ENCODE results near the gene VAMP1. TPM values are rescaled to one million over a fixed set of nuclear protein-coding genes. Genes with fewer than 3 reads are reported as not detected.

VAMP1 gene
- total and polyA plus RNA-seq, 9 of the 15 experiments (the other 6 are each of a cell fraction or from before 2014, with no cell fraction given), result 0.76 to 13.2 (median 4.2) TPM

GRCh38 chr12:6430124-6430989 lies 40.1 kb downstream of the VAMP1 start (continued):
- TF ChIP-seq MNT (conservative IDR thresholded peaks at IDR 0.05) (peak; percentile 64 to 78), ZBTB2 (IDR thresholded peaks at IDR 0.05) (0 out of 2 replicates have a peak, but pooled peaks have one; percentile 20), NFRKB (IDR thresholded peaks at IDR 0.05; ENCODE audit: low read depth) (0 out of 2 replicates have a peak, but pooled peaks have one; percentile 27), FOXP4 (CRISPR knock-in tag; IDR thresholded peaks at IDR 0.05; ENCODE audit: borderline replicate concordance) (no peak), E2F8 (IDR thresholded peaks at IDR 0.05; ENCODE audit: low read depth, partially characterized antibody) (no peak), HOMEZ (CRISPR knock-in tag; IDR thresholded peaks at IDR 0.05) (no peak), NFE2L1 (tag; IDR thresholded peaks at IDR 0.05; ENCODE audit: borderline replicate concordance, low read depth) (peak; percentile 87), CTCF (IDR thresholded peaks at IDR 0.05 in 2 of 3, conservative IDR thresholded peaks at IDR 0.05 in 1 of 3; ENCODE audit: insufficient read depth in 2 of 3, low read depth in 1 of 3, low read length in 3 of 3) (no peak), BHLHE40 (IDR thresholded peaks at IDR 0.05; ENCODE audit: low read length) (peak; percentile 70), MYC (IDR thresholded peaks at IDR 0.05; ENCODE audit: low read depth, low read length) (peak; percentile 52; the same call in 1 of the 2 replicates), MYC (CRISPR knock-in tag; IDR thresholded peaks at IDR 0.05; ENCODE audit: borderline replicate concordance, low read depth) (no peak), NR2C2 (CRISPR knock-in tag; IDR thresholded peaks at IDR 0.05) (no peak), NR2C2 (tag; IDR thresholded peaks at IDR 0.05) (peak; percentile 26; the same call in 1 of the 2 replicates)
